ENCODE data around the gene NIF3L1.

GRCh38 chr2:200922439-200922838, 33.3 kb downstream of the NIF3L1 start:
- TF ChIP-seq, protein P1, sequence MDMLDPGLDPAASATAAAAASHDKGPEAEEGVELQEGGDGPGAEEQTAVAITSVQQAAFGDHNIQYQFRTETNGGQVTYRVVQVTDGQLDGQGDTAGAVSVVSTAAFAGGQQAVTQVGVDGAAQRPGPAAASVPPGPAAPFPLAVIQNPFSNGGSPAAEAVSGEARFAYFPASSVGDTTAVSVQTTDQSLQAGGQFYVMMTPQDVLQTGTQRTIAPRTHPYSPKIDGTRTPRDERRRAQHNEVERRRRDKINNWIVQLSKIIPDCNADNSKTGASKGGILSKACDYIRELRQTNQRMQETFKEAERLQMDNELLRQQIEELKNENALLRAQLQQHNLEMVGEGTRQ (IDR thresholded peaks at IDR 0.05; ENCODE audit: low read length) = no peak
- TF ChIP-seq, protein P2, sequence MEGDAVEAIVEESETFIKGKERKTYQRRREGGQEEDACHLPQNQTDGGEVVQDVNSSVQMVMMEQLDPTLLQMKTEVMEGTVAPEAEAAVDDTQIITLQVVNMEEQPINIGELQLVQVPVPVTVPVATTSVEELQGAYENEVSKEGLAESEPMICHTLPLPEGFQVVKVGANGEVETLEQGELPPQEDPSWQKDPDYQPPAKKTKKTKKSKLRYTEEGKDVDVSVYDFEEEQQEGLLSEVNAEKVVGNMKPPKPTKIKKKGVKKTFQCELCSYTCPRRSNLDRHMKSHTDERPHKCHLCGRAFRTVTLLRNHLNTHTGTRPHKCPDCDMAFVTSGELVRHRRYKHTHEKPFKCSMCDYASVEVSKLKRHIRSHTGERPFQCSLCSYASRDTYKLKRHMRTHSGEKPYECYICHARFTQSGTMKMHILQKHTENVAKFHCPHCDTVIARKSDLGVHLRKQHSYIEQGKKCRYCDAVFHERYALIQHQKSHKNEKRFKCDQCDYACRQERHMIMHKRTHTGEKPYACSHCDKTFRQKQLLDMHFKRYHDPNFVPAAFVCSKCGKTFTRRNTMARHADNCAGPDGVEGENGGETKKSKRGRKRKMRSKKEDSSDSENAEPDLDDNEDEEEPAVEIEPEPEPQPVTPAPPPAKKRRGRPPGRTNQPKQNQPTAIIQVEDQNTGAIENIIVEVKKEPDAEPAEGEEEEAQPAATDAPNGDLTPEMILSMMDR (IDR thresholded peaks at IDR 0.05; ENCODE audit: control extremely low read depth in 1 of 3, insufficient read depth in 1 of 3, low read depth in 1 of 3, low read length in 3 of 3) = no peak
- no peak for TF ChIP-seq TEAD4 (IDR thresholded peaks at IDR 0.05; ENCODE audit: low read depth, low read length)
- TF ChIP-seq TAF1 (IDR thresholded peaks at IDR 0.05; ENCODE audit: low read depth, low read length) = no peak
- TF ChIP-seq ASH2L (IDR thresholded peaks at IDR 0.05; ENCODE audit: low read length) = no peak
- no peak for TF ChIP-seq GTF2F1 (IDR thresholded peaks at IDR 0.05; ENCODE audit: borderline replicate concordance, low read depth, low read length)
- no peak for TF ChIP-seq POLR2A (IDR thresholded peaks at IDR 0.05; ENCODE audit: control extremely low read depth in 1 of 2, low read depth in 2 of 2, low read length in 2 of 2)
- TF ChIP-seq TCF12 (IDR thresholded peaks at IDR 0.05; ENCODE audit: low read depth, low read length) = no peak
- TF ChIP-seq, protein P3, sequence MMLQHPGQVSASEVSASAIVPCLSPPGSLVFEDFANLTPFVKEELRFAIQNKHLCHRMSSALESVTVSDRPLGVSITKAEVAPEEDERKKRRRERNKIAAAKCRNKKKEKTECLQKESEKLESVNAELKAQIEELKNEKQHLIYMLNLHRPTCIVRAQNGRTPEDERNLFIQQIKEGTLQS (IDR thresholded peaks at IDR 0.05; ENCODE audit: insufficient read depth, low read depth, low read length) = no peak
- TF ChIP-seq BRCA1 (IDR thresholded peaks at IDR 0.05; ENCODE audit: low read depth, low read length) = no peak
- no peak for TF ChIP-seq HDAC6 (IDR thresholded peaks at IDR 0.05; ENCODE audit: low read depth, low read length)
- TF ChIP-seq ATF2 (IDR thresholded peaks at IDR 0.05; ENCODE audit: low read length) = no peak
- TF ChIP-seq RAD21 (IDR thresholded peaks at IDR 0.05 in 1 of 2, conservative IDR thresholded peaks at IDR 0.05 in 1 of 2; ENCODE audit: low read depth in 2 of 2, low read length in 2 of 2) = no peak
- TF ChIP-seq EP300 (IDR thresholded peaks at IDR 0.05; ENCODE audit: borderline replicate concordance in 1 of 2, low read depth in 2 of 2, low read length in 2 of 2) = no peak
